SKM-1 (cell line): ENCODE results near the gene PREB.

Experiments
- DNase-seq: peaks from one replicate; lab custom pipeline; 2025; ENCODE audit not compliant: unreplicated experiment; lab: John Stamatoyannopoulos, UW

Gene PREB

GRCh38 chr2:27096748-27097297 lies 37.6 kb downstream of the PREB start:
- DNase-seq = no peak

- no peak for DNase-seq
Measured at GRCh38 chr2:27095745-27096651, 38.4 kb downstream of the PREB start.

DNA sequence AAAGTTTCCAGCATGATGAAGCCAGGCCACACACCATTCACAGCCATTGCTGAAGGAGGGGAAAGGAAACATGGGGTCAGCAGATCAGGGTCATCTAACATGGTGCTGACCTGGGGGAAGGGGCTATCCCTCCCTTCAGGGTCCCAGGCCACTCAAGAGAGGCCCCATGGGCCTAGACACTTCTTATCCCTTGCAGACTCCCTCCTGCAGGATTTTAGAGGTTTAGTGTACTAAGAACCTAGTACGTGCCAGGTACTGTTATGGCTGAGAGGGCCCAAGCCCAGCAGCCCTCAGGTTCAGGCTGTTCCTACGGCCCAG lies 39.0 kb downstream of the PREB start:
- DNase-seq = no peak

- no peak for DNase-seq
Measured at GRCh38 chr2:27094353-27094984, 40.0 kb downstream of the PREB start.

DNA sequence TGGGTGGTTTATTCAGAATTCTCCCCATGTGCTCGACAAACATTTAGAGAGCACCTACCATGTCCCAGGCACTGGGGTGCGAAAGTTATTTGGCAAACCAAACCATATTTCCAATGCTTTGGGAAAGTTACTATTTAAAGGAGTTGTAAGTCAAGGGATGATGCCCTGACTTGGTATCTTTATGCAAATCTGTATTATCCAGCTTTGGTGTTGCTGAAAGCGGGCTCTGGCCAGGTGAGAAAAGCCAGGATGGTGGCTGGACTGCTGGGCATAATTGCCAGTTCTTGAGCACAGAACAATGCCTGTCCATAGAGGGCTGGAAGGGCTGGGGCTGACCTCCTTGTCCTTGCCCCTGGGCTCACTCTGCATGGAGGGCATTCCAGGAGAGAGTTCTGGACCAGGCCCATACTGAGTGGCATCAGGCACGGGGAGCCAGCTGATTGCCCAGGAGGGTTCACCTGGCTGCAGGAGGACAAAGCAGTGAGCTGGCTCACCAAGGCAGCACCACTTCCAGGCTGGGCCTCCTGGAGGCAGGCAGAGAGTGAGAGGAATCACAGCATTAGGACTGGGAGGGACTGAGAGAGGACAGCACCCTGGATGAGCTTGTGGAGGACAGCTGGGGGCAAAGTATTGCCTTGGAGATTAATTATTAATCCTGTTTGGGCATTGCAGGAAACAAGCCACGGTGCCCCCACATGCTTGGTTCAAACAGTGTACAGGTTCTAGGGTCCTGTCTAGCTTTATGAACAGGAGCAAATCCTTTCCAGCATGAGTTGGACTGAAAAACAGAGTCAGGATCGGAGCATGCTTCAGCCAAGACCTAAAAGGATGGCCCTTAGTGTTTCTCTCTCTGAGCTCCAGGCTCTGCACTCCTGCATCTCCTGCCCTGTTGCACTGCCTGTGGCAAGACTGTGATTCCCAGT lies 40.7 kb downstream of the PREB start:
- no peak for DNase-seq

DNA sequence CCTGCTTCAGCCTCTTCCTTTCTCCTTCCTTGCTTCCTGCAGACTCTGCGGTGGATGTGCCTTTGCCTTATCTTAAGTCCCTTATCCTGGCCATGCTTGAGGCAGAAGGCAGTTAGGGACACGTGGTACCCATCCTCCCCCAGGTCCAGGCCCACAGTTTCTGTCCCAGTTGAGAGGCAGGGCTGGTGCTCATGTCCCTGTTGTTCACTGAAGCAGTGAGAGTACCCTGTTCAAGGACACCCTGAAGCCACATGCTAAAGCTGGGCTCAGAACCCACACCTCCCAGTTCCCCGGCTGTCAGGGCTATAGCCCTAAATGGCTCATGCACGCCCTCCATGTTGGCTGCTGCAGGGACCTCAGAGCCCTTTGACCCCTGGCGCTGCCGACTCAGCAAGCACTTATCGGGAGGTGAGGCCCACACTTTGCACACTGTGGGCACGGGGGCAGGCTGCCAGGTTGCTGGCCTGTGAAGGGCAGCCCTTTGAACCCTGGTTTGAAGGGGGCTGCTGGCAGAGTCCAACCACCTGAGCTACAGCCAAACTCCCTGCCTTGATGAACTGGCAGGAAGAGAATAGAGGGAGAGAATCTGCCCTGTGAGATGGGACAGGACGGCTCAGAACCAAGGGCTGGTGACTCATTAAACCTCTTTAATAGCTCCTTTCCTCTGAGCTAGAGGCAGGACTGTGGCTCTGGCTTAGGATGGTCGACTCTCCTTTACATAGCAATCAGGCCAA lies 41.6 kb downstream of the PREB start:
- DNase-seq = no peak

GRCh38 chr2:27091746-27092695 lies 42.4 kb downstream of the PREB start:
- DNase-seq = no peak

GRCh38 chr2:27089111-27089954 lies 45.1 kb downstream of the PREB start:
- DNase-seq = no peak

- DNase-seq = no peak
Measured at GRCh38 chr2:27088634-27089033, 45.8 kb downstream of the PREB start.

DNA sequence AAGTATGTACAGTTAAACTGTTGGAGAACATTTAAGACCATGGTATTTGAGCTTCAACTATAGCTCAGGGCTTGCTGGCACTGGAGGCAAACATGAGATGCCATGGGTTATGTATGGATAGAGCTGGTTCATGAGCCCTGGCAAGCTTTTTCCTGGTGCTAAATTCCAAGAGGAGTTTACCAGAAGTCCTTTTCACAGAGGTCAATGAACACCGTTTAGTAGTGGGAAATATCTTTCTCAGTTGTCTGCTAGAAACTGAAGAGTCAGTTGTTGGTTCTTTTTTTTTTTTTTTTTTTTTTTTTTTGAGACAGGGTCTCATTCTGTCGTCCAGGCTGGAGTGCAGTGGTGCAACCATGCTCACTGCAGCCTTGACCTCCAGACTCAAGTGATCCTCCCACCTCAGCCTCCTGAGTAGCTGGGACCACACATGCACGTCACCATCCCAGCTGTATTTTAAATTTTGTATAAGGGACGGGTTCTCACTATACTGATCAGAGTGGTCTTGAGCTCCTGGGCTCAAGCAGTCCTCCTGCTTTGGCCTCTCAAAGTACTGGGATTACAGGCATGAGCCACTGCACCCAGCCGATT lies 46.5 kb downstream of the PREB start:
- no peak for DNase-seq

DNA sequence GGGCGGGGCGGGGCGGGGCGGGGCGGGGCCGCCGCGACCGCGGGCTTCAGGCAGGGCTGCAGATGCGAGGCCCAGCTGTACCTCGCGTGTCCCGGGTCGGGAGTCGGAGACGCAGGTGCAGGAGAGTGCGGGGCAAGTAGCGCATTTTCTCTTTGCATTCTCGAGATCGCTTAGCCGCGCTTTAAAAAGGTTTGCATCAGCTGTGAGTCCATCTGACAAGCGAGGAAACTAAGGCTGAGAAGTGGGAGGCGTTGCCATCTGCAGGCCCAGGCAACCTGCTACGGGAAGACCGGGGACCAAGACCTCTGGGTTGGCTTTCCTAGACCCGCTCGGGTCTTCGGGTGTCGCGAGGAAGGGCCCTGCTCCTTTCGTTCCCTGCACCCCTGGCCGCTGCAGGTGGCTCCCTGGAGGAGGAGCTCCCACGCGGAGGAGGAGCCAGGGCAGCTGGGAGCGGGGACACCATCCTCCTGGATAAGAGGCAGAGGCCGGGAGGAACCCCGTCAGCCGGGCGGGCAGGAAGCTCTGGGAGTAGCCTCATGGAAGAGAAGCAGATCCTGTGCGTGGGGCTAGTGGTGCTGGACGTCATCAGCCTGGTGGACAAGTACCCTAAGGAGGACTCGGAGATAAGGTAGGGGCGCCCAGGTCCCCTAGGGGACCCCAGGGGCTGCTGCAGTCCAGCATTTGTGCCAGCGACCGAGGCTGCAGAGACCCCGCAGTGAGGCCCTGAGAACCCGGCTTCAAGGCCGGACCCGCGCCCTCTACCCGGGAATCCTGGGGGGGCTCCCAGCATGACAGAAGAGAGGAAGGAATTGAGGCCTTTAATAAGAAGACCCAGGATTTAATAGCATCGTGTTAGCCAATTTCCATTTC lies 47.5 kb downstream of the PREB start, which contains the start of gene KHK:
TSS of gene KHK (plus strand) at position 49 of the 870 bp plus-strand sequence. CDS start at position 537, 488 bp downstream.
- no peak for DNase-seq

DNA sequence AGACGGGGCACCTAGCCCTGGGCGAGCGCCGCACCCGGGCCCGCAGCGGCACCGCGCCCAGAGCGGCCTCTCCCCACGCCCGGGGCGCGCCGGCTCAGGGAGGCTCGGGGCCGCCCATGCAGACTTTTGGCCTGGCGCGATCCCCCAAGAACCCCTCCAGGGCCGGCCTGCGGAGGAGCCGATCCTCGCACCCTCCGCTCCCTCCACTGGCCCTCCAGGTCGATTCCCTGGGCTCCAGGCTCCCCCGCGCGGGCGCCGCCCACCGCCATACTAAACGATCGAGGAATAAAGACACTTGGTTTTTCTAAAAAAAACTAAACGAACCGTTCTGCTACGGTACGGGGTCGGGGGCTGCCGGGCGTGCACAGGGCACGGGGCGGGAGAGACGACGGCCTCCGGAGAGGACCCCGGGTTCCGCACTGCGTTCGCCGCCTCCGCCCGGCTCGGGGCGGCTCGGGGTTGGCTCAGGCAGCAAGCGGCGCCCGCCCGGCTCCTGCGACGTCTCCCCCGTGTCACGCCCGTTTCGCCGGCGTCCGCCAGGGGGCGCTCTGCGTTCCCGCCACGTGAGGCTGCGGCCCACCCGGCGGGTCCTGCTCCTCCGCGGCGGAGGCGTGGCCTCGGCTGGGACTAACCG lies 48.2 kb downstream of the PREB start:
- DNase-seq = peak; percentile 81

DNA sequence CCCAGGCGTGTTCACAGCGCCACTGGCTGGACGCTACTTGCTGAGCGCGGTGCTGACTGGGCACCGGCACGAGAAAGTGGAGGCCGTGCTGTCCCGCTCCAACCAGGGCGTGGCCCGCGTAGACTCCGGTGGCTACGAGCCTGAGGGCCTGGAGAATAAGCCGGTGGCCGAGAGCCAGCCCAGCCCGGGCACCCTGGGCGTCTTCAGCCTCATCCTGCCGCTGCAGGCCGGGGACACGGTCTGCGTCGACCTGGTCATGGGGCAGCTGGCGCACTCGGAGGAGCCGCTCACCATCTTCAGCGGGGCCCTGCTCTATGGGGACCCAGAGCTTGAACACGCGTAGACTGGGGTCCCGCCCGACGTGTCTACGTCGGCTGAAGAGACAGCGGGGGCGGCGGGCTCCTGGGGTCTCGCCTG lies 48.8 kb downstream of the PREB start:
- no peak for DNase-seq

- no peak for DNase-seq
Measured at GRCh38 chr2:27085062-27085672, 49.3 kb downstream of the PREB start.

DNA sequence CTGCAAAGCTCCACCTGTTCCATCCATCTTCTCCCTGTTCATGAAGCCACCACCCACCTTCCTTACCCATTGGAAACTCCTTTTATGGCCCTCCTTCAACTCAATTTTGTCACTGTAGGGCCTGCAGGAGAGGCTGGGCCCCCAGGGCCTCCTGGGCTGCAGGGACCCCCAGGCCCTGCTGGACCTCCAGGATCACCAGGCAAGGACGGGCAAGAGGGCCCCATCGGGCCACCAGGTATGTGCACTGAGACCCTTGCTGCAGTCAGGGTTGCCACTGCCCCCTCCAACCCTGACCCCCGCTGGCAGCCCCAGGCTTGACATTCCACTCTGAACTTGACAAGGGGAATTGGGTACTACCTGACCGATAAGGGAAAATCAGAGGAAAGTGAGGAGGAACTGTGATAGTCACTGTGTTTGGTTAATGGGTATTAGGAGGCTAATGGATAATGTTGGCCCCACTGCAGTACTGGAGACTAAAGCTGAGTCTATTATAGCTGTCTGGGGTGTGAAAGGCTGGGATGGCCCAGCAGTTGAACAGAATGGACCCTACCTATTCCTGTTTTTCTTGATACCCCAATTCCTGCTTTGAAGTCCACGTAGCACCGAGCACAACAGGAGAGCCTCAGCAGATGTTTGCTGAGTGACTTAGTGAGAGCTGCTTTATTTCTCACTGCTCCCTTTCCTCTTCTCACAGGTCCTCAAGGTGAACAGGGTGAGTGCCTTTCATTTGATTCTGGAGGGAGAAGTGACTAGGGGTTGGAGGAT lies 50.0 kb downstream of the PREB start:
- no peak for DNase-seq
